Testis (tissue), 3 donors: ENCODE results near the gene TASP1. TPM values are rescaled to one million over a fixed set of nuclear protein-coding genes. Genes with fewer than 3 reads are reported as not detected.

Experiments
- DNase-seq: peaks from one replicate; pipeline ENCODE4 v3.0.0-alpha.2; 2019
- H3K27ac ChIP-seq, 2 donors: fragments of 200-600 bp; sonication (generic); one replicate each; pipeline ENCODE4 v1.5.1; 2019
- H3K27me3 ChIP-seq: fragments of 200-600 bp; sonication (generic); one replicate; pipeline ENCODE4 v1.5.1; 2019
- H3K36me3 ChIP-seq: fragments of 200-600 bp; sonication (generic); one replicate; pipeline ENCODE4 v1.5.1; 2017; ENCODE audit warnings: low read depth; ENCODE audit errors: missing control alignments
- H3K4me1 ChIP-seq: fragments of 200-600 bp; sonication (generic); one replicate; pipeline ENCODE4 v1.5.1; 2019
- H3K4me3 ChIP-seq, 2 donors: fragments of 200-600 bp; sonication (generic); one replicate each; pipeline ENCODE4 v1.5.1; 2017 to 2019
- H3K9me3 ChIP-seq: fragments of 200-600 bp; sonication (generic); one replicate; pipeline ENCODE4 v1.5.1; 2017
- POLR2A ChIP-seq: fragments of 450-650 bp; IDR thresholded peaks from one replicate; pipeline ENCODE4 v1.6.1; 2017; ENCODE audit warnings: antibody characterized with exemption, mild to moderate bottlenecking, moderate library complexity
- WGBS, 2 donors: methylation state at CpG; one replicate each; pipeline ENCODE4 v1.1.5; 2018; 5-methylcytosine and 5-hydroxymethylcytosine counted together
- intact Hi-C: fragments of 100-400 bp; cut with DNase I; formaldehyde crosslinking; loops from one replicate; pipeline ENCODE4 v1.15.1; 2023; ENCODE audit warnings: low total_unique reads
- polyA plus RNA-seq: library from polyadenylated mRNA; stranded (reverse); fragments of 350-450 nt; fragmentation: Illumina TruSeq; extraction: RNeasy Lipid Tissue Mini Kit (QIAGEN cat#74804); gene quantifications from one replicate; pipeline ENCODE4 v1.2.3, GENCODE V29; 2014; ENCODE audit warnings: low read depth, low replicate concordance; ENCODE audit not compliant: insufficient read depth
- total RNA-seq, 2 donors: library from RNA; depleted of rRNA; stranded (reverse); fragments of >200 nt; gene quantifications; one replicate each; pipeline ENCODE4 v1.2.3, GENCODE V29; 2016
- TF ChIP-seq, protein P1 (sequence below), 3 experiments: fragments of 450-650 bp in 2 of 3; fragments of 200-600 bp in 1 of 3; sonication (generic) in 1 of 3; IDR thresholded peaks; one replicate each; pipeline ENCODE4 v1.5.1; 2016 to 2019; ENCODE audit warnings: antibody characterized with exemption in 3 of 3, mild to moderate bottlenecking in 2 of 3, moderate library complexity in 1 of 3

TASP1 gene
- total and polyA plus RNA-seq, 3 donors from 2014 or later = 10.5 to 14.4 (median 13.1) TPM

DNA sequence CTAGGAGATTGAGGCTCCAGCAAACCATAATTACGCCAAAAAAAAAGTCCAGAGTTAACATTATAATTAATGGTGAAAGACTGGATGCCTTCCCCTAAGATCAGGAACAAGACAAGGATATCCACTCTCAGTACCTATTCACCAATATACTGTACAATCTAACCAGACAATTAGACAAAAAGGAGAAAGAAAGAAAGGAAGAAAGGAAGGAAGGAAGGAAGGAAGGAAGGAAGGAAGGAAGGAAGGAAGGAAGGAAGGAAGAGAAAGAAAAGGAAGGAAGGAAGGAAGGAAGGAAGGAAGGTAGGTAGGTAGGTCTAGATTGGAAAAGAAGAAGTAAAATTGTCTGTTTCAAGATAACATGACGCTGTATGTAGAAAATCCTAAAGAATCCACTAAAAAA lies 50.7 kb downstream of the TASP1 start:
- Histone ChIP-seq H3K9me3 (no peaks in the 10 kb centered on the region), H3K27ac (no peak overlapping the region), H3K4me1 (no peaks in the 10 kb centered on the region), H3K27me3 (no peaks in the 10 kb centered on the region), H3K36me3 (no peaks in the 10 kb centered on the region), H3K4me3 (no peak overlapping the region)
- no peak for TF ChIP-seq POLR2A
- TF ChIP-seq, protein P1, sequence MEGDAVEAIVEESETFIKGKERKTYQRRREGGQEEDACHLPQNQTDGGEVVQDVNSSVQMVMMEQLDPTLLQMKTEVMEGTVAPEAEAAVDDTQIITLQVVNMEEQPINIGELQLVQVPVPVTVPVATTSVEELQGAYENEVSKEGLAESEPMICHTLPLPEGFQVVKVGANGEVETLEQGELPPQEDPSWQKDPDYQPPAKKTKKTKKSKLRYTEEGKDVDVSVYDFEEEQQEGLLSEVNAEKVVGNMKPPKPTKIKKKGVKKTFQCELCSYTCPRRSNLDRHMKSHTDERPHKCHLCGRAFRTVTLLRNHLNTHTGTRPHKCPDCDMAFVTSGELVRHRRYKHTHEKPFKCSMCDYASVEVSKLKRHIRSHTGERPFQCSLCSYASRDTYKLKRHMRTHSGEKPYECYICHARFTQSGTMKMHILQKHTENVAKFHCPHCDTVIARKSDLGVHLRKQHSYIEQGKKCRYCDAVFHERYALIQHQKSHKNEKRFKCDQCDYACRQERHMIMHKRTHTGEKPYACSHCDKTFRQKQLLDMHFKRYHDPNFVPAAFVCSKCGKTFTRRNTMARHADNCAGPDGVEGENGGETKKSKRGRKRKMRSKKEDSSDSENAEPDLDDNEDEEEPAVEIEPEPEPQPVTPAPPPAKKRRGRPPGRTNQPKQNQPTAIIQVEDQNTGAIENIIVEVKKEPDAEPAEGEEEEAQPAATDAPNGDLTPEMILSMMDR (IDR thresholded peaks at IDR 0.05) = no peak
- no peak for DNase-seq
- intact Hi-C loops = no loop called here
- WGBS, 2 donors = 86 to 100% methylated on average over 2 of the region's 2 CpGs

DNA sequence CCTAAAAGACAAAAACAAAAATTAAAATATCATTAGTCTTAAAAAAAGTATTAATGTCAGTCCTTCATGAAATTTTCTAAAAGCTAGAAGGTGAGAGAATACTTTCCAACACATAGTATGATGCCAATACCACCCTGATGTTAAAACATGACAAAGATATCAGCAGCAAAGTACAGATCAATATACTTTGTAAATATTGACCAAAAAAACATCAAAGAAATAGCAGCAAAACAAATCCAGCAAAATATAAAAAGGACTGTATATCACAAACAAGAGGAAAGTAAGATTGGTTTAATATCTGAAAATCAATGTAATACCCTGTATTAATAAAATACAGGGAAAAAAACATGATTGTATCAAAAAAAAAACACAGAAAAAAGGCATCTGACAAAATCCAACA lies 51.4 kb downstream of the TASP1 start:
- Histone ChIP-seq H3K36me3 (no peaks in the 10 kb centered on the region), H3K27me3 (no peaks in the 10 kb centered on the region), H3K9me3 (no peaks in the 10 kb centered on the region), H3K4me1 (no peaks in the 10 kb centered on the region), H3K27ac (no peak overlapping the region), H3K4me3 (no peak overlapping the region)
- intact Hi-C loops = no loop called here
- TF ChIP-seq, protein P1 (IDR thresholded peaks at IDR 0.05) = no peak
- TF ChIP-seq POLR2A = no peak
- no peak for DNase-seq

DNA sequence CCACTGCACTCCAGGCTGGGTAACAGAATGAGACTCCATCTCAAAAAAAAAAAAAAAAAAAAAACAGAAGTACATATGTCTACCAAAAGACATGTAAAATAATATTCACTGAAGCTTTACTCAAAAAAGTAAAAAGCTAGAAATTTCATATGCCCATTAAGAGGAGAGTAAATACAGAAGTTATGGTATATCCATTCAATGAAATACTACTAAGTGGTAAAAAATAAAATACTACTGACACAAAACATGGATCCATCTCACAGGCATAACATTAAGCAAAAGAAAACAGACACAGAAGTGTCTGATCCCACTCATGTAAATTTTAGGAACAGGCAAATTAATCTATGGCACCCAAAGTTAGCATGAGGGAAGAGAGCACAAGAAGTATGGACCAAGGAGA lies 52.6 kb downstream of the TASP1 start:
- no peak overlapping the region for H3K27ac ChIP-seq
- TF ChIP-seq, protein P1 (IDR thresholded peaks at IDR 0.05) = no peak
- TF ChIP-seq POLR2A = no peak
- no peaks in the 10 kb centered on the region for H3K4me1 ChIP-seq
- no peak for DNase-seq
- no peaks in the 10 kb centered on the region for H3K9me3 ChIP-seq
- H3K27me3 ChIP-seq = no peaks in the 10 kb centered on the region
- intact Hi-C loops = no loop called here
- no peak overlapping the region for H3K4me3 ChIP-seq
- H3K36me3 ChIP-seq = no peaks in the 10 kb centered on the region

DNA sequence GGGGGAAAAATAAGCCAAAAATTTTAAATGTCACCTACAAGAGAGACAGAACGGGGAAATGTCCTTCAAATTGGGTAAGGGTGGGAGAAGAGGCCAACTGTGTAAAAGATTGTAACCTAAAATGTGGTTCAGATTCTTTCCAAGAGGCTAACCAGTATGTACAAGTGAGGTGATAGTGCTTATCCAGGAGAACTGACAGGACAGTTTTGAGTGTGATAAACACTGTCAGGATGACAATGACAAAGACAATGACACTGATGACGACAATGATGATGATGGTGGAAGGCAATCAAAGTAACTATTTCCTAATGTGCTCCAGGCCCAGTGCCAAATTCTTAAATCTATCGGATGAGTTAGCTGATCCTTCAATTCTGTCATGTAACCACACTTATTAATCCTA lies 57.3 kb downstream of the TASP1 start:
- TF ChIP-seq POLR2A = no peak
- TF ChIP-seq, protein P1 (IDR thresholded peaks at IDR 0.05) = no peak
- DNase-seq = no peak
- Histone ChIP-seq H3K9me3 (no peaks in the 10 kb centered on the region), H3K4me1 (no peaks in the 10 kb centered on the region), H3K4me3 (no peak overlapping the region), H3K27ac (no peak overlapping the region), H3K36me3 (no peaks in the 10 kb centered on the region), H3K27me3 (no peaks in the 10 kb centered on the region)
- 84 to 89% methylated on average over 3 of the region's 3 CpGs for WGBS, 2 donors
- intact Hi-C loops = no loop called here

DNA sequence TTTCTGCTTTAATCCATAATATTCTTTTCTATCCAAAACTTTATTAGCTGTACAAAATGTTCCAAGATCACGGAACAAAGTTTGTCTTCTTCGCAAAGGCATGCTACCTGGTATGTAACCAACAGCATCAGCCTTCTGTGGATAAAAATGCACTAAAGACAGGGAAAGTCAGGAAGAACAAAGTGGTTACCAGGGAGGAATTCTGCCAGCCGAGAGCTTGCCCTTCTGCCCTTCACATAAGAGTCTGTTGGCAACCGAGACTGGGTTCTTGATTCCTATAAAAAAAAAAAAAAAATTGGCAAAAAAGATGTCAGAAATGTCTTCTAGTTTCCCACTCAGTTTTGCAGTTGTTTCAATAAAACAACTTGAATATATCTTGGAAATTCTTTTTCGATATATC lies 58.0 kb downstream of the TASP1 start:
- no peaks in the 10 kb centered on the region for H3K27me3 ChIP-seq
- H3K27ac ChIP-seq = no peak overlapping the region
- TF ChIP-seq, protein P1 (IDR thresholded peaks at IDR 0.05) = no peak
- TF ChIP-seq POLR2A = no peak
- no peaks in the 10 kb centered on the region for H3K9me3 ChIP-seq
- no peaks in the 10 kb centered on the region for H3K4me1 ChIP-seq
- H3K36me3 ChIP-seq = no peaks in the 10 kb centered on the region
- DNase-seq = no peak
- H3K4me3 ChIP-seq = no peak overlapping the region
- intact Hi-C loops = no loop called here
- WGBS, 2 donors = 87 to 89% methylated on average over 5 of the region's 5 CpGs
